RWPE2 (cell line): Measurements from ENCODE around the gene GUCY2D.

Source experiments
- ATAC-seq: fragments of 200-7000 bp; cut with Tn5 transposase; 3 replicates; pipeline ENCODE4 v1.9.1; 2021; ENCODE audit warnings: low read depth
- DNase-seq: peaks from one replicate; pipeline ENCODE4 v3.0.0-alpha.2; 2020; ENCODE audit warnings: low spot score
- H3K27ac ChIP-seq: fragments of 450-650 bp; 2 replicates; pipeline ENCODE4 v1.5.1; 2017; ENCODE audit warnings: mild to moderate bottlenecking; ENCODE audit not compliant: poor library complexity, severe bottlenecking
- H3K27me3 ChIP-seq: fragments of 250-450 bp; sonication (Bioruptor Pico); 2 replicates; pipeline ENCODE4 v1.5.1; 2021; ENCODE audit warnings: mild to moderate bottlenecking, moderate library complexity; ENCODE audit not compliant: insufficient read depth, poor library complexity, severe bottlenecking
- H3K36me3 ChIP-seq: fragments of 250-450 bp; sonication (Bioruptor Pico); 2 replicates; pipeline ENCODE4 v1.5.1; 2020; ENCODE audit warnings: low read depth, mild to moderate bottlenecking, moderate library complexity
- H3K4me1 ChIP-seq: fragments of 250-450 bp; sonication (Bioruptor Pico); 2 replicates; pipeline ENCODE4 v1.5.1; 2021; ENCODE audit warnings: mild to moderate bottlenecking, moderate library complexity; ENCODE audit not compliant: insufficient read depth, poor library complexity, severe bottlenecking
- H3K4me3 ChIP-seq: fragments of 250-450 bp; sonication (Bioruptor Pico); 2 replicates; pipeline ENCODE4 v1.5.1; 2021; ENCODE audit warnings: mild to moderate bottlenecking, moderate library complexity; ENCODE audit not compliant: severe bottlenecking
- H3K9me3 ChIP-seq: fragments of 250-450 bp; sonication (Bioruptor Pico); 2 replicates; pipeline ENCODE4 v1.5.1; 2021; ENCODE audit warnings: mild to moderate bottlenecking, moderate library complexity; ENCODE audit not compliant: severe bottlenecking
- TF ChIP-seq, protein P1 (sequence below): fragments of 450-650 bp; IDR thresholded peaks from one replicate; pipeline ENCODE4 v1.5.1; 2017; ENCODE audit warnings: mild to moderate bottlenecking, moderate library complexity; ENCODE audit not compliant: poor library complexity, severe bottlenecking

Gene GUCY2D

DNA sequence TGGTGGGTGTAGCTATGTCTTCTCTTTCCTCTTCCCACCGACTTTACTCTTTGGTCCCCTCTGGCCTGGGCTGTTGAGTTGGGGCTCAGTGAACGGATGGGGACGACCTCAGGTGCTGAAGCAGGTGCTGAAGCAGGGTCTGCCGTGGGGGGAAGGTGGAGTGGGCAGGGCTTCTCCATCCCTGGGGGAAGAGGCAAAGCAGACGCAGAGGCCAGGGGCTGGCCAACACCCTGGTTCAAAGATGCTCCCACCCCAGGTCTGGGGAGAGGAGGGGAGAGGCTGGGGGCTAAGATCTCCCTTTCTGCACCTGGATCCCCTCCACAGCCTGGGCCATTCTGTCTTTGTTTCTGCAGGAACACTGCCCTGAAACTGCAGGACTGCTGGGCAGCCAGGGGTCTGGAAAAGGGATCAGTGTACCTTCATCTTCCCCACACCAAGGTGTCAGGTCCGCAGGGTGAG is 62.2 kb downstream of the GUCY2D start:
- Histone ChIP-seq H3K27ac (no peak overlapping the region), H3K4me3 (no peak overlapping the region)

GRCh38 chr17:8066841-8067775 is 64.7 kb downstream of the GUCY2D start:
- H3K27ac ChIP-seq = no peak overlapping the region
- DNase-seq (no peak), ATAC-seq (no peak)
- H3K36me3 ChIP-seq = no peaks in the 10 kb centered on the region
- no peaks in the 10 kb centered on the region for H3K27me3 ChIP-seq
- H3K4me1 ChIP-seq = peaks cover 5% of the 10 kb centered on the region
- TF ChIP-seq, protein P1, sequence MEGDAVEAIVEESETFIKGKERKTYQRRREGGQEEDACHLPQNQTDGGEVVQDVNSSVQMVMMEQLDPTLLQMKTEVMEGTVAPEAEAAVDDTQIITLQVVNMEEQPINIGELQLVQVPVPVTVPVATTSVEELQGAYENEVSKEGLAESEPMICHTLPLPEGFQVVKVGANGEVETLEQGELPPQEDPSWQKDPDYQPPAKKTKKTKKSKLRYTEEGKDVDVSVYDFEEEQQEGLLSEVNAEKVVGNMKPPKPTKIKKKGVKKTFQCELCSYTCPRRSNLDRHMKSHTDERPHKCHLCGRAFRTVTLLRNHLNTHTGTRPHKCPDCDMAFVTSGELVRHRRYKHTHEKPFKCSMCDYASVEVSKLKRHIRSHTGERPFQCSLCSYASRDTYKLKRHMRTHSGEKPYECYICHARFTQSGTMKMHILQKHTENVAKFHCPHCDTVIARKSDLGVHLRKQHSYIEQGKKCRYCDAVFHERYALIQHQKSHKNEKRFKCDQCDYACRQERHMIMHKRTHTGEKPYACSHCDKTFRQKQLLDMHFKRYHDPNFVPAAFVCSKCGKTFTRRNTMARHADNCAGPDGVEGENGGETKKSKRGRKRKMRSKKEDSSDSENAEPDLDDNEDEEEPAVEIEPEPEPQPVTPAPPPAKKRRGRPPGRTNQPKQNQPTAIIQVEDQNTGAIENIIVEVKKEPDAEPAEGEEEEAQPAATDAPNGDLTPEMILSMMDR = no peak
- no peaks in the 10 kb centered on the region for H3K9me3 ChIP-seq
- no peak overlapping the region for H3K4me3 ChIP-seq

More for the DNA sequence above, 62.2 kb downstream of the GUCY2D start:
- no peak for ATAC-seq
- no peak for DNase-seq
- Histone ChIP-seq H3K9me3 (no peaks in the 10 kb centered on the region), H3K27me3 (no peaks in the 10 kb centered on the region), H3K4me1 (peaks cover 5% of the 10 kb centered on the region), H3K36me3 (no peaks in the 10 kb centered on the region)
- TF ChIP-seq, protein P1 = no peak

DNA sequence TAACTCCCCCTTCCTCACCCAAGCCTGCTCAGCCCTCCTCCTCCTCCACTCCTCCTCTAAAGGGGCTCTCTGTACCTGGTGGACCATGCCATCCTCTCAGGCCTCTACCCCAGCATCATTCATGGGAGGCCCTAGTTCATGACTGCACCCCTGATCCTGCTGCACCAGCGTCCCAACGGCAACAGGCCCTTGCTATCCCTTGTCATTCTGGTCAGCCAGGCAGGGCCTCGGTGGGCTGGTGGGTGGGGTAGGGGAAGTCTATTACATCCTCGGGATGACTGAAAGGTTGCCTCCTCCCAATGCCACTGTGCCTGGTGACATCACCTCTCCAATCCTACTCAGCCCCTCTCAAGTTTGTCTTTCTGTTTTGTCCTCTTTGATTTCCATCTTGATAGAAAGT is 65.4 kb downstream of the GUCY2D start:
- no peak for DNase-seq
- Histone ChIP-seq H3K27me3 (no peaks in the 10 kb centered on the region), H3K4me3 (no peak overlapping the region), H3K9me3 (no peaks in the 10 kb centered on the region), H3K36me3 (no peaks in the 10 kb centered on the region), H3K27ac (no peak overlapping the region), H3K4me1 (peaks cover under 1% of the 10 kb centered on the region)
- no peak for ATAC-seq
- TF ChIP-seq, protein P1 = no peak

- H3K4me1 ChIP-seq = no peaks in the 10 kb centered on the region
- H3K36me3 ChIP-seq = no peaks in the 10 kb centered on the region
- TF ChIP-seq, protein P1 = no peak
Observed at GRCh38 chr17:8068736-8069586, 66.5 kb downstream of the GUCY2D start.

More at GRCh38 chr17:8068736-8069586, 66.5 kb downstream of the GUCY2D start:
- H3K4me3 ChIP-seq = no peak overlapping the region
- H3K9me3 ChIP-seq = no peaks in the 10 kb centered on the region
- H3K27me3 ChIP-seq = no peaks in the 10 kb centered on the region
- DNase-seq = no peak
- ATAC-seq = no peak
- no peak overlapping the region for H3K27ac ChIP-seq
